Pancreas (tissue), 10 donors: ENCODE data around the gene PFKP. TPM values are rescaled to one million over a fixed set of nuclear protein-coding genes. Genes with fewer than 3 reads are reported as not detected.

Source experiments
- ATAC-seq, 4 donors: fragments of 200-7000 bp; cut with Tn5 transposase; one replicate each; pipeline versions ENCODE4 v1.8.0 to v1.9.1; 2020; ENCODE audit warnings: mild to moderate bottlenecking in 4 of 4, moderate library complexity in 4 of 4
- DNase-seq, 6 donors: peaks; one replicate each; pipeline ENCODE4 v3.0.0-alpha.2; 2020
- FAIRE-seq: peaks from 2 replicates; lab custom pipeline; 2012; peaks lifted over from hg19 to GRCh38; lab: Jason Lieb, UNC
- H3K27ac ChIP-seq, 4 donors: fragments of 200-600 bp; sonication (generic); 1 replicate in 3 of 4; 2 replicates in 1 of 4; pipeline versions ENCODE4 v1.5.0 to v1.8.0; 2020
- H3K27me3 ChIP-seq, 4 donors: fragments of 200-600 bp; one replicate each; pipeline ENCODE4 v1.8.0; 2021
- H3K36me3 ChIP-seq, 3 donors: fragments of 200-600 bp; sonication (generic) in 1 of 3; one replicate each; pipeline versions ENCODE4 v1.5.0 to v1.8.0; 2020 to 2021
- H3K4me1 ChIP-seq, 3 donors: fragments of 200-600 bp; one replicate each; pipeline ENCODE4 v1.8.0; 2021
- H3K4me3 ChIP-seq, 4 donors: fragments of 200-600 bp; sonication (generic) in 2 of 4; one replicate each; pipeline versions ENCODE4 v1.5.0 to v1.8.0; 2020 to 2021
- H3K9me3 ChIP-seq, 4 donors: fragments of 200-600 bp; one replicate each; pipeline ENCODE4 v1.8.0; 2021
- CTCF ChIP-seq, 4 donors: fragments of 200-600 bp; sonication (generic) in 3 of 4; IDR thresholded peaks; one replicate each; pipeline versions ENCODE4 v1.5.0 to v1.8.0; 2021; ENCODE audit warnings: antibody characterized with exemption in 4 of 4
- WGBS, 2 donors: extraction: QIAGEN DNeasy Blood & Tissue Kit; methylation state at CpG; one replicate each; pipeline ENCODE4 v1.1.7; 2013; 5-methylcytosine and 5-hydroxymethylcytosine counted together
- intact Hi-C, 3 donors: fragments of 100-400 bp; cut with DNase I; formaldehyde crosslinking; loops; one replicate each; pipeline versions ENCODE4 v1.11.1 to v1.14.2; 2022
- polyA plus RNA-seq, 2 donors: library from polyadenylated mRNA; stranded (reverse); fragments of 200-250 nt; gene quantifications; one replicate each; pipeline ENCODE4 v1.2.3, GENCODE V29; 2013
- total RNA-seq, 6 donors: library from RNA; stranded (reverse); fragmentation: NEBNext Ultra II Directional in 4 of 6; extraction: Animal tissue kit (Norgen Biotek cat#: 25700) in 4 of 6; gene quantifications; one replicate each; pipeline versions ENCODE4 v1.2.1 to v1.2.4, GENCODE V29; 2021 to 2023
- donor health status: healthy with polysubstance abuse.
- donor health status: DM: no; HTN: no; CAD: no; lungs with moderate emphysema.
- donor health status: DM: no; HTN: no; CAD: no.
- donor health status: control.
- donor health status: control.
- donor health status: Bipolar disorder and iron deficiency.
- donor health status: DM: yes; HTN: yes; CAD: no.
- donor health status: DM: no; HTN: no; CAD: no.
- donor health status: DM: no; HTN: no; CAD: no.
- donor health status: DM: yes; HTN: yes; CAD: no.

Gene PFKP
- total and polyA plus RNA-seq, 8 donors, result 6.8 to 32.5 (median 14.1) TPM

DNA sequence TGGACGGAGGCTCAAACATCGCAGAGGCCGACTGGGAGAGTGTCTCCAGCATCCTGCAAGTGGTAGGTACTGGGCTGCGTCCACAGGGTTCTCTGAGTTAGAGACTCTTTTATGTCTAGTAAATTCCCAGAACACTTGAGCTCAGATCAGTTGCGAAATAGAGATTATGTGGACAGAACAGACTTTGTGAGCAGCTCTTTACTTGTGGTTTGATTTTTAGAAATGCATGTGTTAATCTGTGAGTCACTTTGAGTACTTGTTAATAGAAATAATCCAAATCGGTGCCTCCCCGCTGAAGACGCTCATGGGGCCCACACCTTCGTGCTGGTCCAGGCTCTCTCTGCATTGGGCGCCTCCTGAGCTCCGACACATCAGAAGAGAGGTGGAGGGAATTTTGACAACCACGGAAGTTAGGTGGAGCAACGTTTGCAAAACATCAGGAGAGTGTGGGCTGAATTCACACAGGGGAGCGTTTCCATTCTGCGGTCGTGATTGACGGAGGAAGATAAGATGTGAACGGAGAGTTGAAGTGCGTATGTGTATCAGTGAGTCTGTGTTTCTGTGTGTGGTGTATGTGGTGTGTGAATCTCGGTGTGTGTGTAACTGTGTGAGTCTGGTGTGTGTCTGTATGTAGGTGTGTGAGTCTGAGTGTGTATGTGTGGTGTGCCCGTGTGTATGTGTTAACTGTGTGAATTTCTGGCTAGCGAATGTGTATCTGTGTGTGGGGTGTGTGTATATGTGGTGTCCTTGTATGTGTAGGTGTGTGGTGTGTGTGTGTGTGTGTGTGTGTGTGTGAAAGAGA lies 32.1 kb downstream of the PFKP start:
- intact Hi-C loops, result no loop called here
- DNase-seq (peak in 1 of 6 donors; percentile 23), FAIRE-seq (no peak), ATAC-seq (no peak)
- 55 to 68% methylated on average over 22 of the region's 22 CpGs for WGBS, 2 donors
- Histone ChIP-seq H3K4me3 (no peak overlapping the region), H3K4me1 (peaks cover 0 to 3% (median 3%) of the 10 kb centered on the region in 3 donors), H3K9me3 (no peaks in the 10 kb centered on the region), H3K27ac (no peak overlapping the region), H3K27me3 (no peaks in the 10 kb centered on the region), H3K36me3 (no peaks in the 10 kb centered on the region)
- TF ChIP-seq CTCF (IDR thresholded peaks at IDR 0.05), result no peak

DNA sequence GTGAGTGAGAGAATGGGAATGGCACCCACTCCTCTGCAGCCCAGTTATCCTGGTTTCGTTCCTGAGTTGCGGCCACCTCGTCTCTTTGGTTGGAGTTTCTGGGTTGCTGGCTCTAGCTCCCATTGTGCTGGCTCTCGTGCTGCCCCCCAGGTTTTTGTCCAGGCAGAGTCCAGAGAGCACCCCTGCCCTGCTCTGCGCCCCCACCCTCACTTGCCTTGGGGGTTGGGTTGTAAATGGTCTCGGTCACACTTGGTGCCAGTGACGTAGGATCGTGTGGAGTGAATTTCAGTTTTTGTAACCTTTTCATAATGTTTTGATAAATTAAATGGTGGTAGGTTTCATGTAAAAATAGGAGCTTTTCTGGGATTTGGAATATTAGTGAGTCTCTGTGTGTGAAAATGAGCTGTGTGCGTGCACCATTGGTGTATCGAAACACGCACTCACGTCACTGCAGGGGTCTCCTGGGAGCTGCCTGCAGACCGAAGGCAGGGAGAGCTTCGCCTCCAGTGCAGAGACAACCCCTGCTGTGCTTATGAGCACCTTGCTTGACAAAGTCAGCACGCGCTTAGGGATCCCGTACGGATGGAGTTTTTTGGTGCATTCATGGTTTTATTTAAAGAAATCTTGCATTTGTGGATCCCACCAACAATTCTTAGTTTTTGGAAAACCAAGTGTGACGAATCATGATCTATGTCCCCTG lies 32.9 kb downstream of the PFKP start:
- ATAC-seq (no peak), FAIRE-seq (no peak), DNase-seq (peak in 1 of 6 donors; percentile 8)
- TF ChIP-seq CTCF (IDR thresholded peaks at IDR 0.05), result no peak
- no peak overlapping the region for H3K4me3 ChIP-seq
- H3K27ac ChIP-seq, result no peak overlapping the region
- WGBS, 2 donors, result 78 to 88% methylated on average over 19 of the region's 19 CpGs
- H3K9me3 ChIP-seq, result no peaks in the 10 kb centered on the region
- no peaks in the 10 kb centered on the region for H3K27me3 ChIP-seq
- no peaks in the 10 kb centered on the region for H3K36me3 ChIP-seq
- intact Hi-C loops, result no loop called here
- H3K4me1 ChIP-seq, result peaks cover 0 to 3% (median 3%) of the 10 kb centered on the region in 3 donors

DNA sequence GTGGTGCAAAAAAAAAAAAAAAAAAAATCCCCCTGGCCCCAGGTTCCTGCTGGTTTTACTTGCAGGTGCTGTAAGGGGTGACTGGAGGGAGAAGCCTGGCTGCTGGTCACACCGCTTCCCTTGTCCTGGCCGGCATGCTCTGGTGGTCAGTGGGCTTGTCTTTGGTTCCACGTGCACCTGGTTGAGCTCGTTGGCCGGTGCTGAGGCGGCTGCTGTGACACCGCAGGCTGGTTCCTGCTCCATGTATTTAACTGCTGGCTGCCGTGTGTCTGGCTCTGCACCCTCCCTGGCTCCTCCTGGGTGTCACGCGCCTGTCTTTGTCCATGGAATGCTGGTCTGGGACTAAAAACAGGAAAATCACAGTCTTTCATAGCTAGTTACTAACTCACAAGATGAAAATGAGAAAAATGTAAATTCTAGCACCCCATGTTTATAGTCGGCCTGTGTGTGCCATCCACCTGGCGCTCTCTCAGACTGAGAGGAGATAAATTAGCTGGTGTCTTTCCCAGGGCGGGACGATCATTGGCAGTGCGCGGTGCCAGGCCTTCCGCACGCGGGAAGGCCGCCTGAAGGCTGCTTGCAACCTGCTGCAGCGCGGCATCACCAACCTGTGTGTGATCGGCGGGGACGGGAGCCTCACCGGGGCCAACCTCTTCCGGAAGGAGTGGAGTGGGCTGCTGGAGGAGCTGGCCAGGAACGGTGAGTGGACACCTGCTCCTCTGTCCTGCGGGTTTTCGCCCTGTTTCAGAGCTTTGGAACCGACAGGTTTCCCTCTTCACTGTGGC lies 33.7 kb downstream of the PFKP start:
- no peak for FAIRE-seq
- intact Hi-C loops, result no loop called here
- WGBS, 2 donors, result 79 to 89% methylated on average over 31 of the region's 31 CpGs

More for the DNA sequence above, 33.7 kb downstream of the PFKP start:
- no peak for TF ChIP-seq CTCF (IDR thresholded peaks at IDR 0.05)
- Histone ChIP-seq H3K9me3 (no peaks in the 10 kb centered on the region), H3K4me3 (no peak overlapping the region), H3K36me3 (no peaks in the 10 kb centered on the region), H3K4me1 (peaks cover 0 to 2% (median 0%) of the 10 kb centered on the region in 3 donors), H3K27ac (no peak overlapping the region), H3K27me3 (no peaks in the 10 kb centered on the region)
- peak in 1 of 6 donors; percentile 43 for DNase-seq
- no peak for ATAC-seq
